D341Med (cell line): Measurements from ENCODE around the gene B4GALT1.
"Not testable (repeated sequence)": the region's sequence is repeated elsewhere in the genome, so short reads cannot be mapped to it uniquely, and the experiment has no call there.

Source experiments
- DNase-seq: peaks from one replicate; pipeline ENCODE4 v3.0.0; 2012; ENCODE audit warnings: low spot score

The B4GALT1 gene

GRCh38 chr9:33184963-33185362 is 17.8 kb upstream of the B4GALT1 start:
- no peak for DNase-seq

GRCh38 chr9:33182519-33182918 is 15.4 kb upstream of the B4GALT1 start:
- DNase-seq = no peak

GRCh38 chr9:33180526-33181184 is 13.5 kb upstream of the B4GALT1 start:
- no peak for DNase-seq

DNA sequence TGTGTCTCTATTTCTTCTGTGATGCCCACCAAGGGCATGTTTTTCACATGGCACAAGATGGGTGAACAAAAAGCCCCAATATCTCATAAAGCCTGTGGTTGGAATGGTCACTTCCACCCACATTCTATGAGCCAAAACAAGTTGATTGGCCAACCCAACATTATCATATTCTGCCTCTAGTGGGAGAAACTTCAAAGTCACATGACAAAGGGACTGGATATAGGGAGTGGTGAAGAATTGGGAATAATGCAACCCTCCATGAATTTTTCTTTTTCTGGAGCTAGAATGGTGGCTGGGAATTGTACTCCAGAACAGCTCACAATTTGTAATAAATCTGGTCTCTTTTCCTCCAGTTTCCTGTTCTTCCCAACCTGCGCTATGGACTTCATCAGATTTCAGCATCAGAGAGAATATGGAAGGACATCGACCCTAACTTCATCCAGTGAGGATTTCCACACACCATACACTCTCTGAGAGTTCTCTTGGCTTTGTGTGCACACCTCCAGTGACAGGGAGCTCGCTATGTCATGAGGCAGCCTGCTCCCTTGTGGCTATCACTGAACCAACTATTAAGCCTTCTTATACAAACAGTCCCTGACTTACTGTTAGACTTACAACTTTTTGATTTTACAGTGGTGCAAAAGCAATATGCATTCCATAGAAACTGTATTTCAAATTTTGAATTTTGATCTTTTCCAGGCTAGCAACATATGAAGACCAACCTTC is 12.0 kb upstream of the B4GALT1 start:
- DNase-seq = no peak

GRCh38 chr9:33177639-33178038 is 10.5 kb upstream of the B4GALT1 start:
- no peak for DNase-seq

GRCh38 chr9:33177086-33177485 is 9.9 kb upstream of the B4GALT1 start:
- no peak for DNase-seq

DNA sequence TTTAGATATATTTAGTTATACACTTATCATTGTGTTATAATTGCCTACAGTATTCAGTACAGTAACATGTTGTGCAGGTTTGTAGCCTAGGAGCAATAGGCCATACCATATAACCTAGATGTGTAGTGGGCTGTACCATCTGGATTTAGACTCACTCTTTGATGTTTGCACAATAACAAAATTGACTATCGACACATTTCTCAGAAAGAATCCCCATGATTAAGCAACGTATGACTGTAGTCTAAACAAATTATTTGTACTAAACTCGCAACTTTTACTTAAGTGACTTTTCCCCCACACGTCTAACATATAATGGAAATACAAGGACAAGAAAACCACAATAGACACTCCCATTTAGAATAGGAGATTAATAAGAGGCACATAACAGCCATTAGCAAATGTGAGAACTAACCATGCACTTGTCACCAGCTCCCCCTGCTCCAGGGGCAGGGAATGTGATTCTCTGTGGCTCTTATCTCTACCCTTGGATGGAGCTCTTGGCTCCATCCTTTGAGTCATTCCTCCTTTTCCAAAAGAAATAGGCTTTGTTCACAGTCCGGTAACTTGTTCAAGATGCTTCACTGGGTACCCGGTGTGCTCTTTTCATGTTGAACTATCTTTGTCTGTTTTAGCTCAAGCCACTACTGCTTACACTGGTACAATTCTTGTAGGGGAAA is 8.7 kb upstream of the B4GALT1 start:
- DNase-seq = no peak

GRCh38 chr9:33172256-33173238 is 5.4 kb upstream of the B4GALT1 start:
- DNase-seq = no peak

DNA sequence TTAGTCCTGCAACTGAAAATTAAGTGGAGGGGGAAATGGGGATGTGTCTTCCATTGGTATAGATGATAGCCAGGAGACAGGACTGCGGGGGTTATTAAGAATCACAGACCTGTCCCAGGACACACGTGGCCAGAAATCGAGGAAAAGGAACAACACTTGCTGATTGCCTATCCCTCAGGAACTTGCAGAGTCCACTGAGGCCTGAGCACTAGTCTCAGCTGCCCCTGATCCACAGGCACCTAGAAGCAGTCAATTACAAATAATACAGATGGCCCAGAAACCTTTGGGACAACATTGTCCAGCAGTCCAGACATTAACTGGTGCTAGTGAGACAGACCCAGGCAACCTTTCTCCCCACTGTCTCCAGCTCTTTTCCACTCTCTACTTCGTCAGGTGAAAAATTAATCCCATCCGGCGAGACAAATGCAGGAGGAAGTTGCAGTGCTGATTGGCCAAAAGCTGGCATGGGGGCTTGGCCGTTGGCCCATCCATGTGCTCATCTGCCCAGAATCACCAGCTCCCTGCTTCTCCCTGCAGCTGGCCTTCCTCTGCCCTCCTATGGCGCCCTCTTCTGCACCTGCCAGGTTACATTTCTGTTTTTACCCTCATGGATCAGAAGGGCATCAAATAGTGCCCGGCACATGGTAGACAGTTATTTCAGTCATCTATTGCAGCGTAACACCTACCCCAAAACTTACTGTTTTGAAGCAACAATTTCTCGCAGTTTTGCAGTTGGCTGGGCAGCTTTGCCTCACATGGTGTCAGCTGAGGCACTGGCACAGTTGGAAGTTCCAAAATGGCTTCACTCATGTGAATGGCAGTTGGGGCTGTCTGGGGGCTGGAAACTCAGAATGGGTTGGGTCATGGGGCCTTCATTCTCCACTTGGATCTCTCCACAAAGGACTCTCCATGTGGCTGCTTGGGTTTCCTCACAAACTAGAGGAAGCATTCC is 3.6 kb upstream of the B4GALT1 start:
- DNase-seq = peak; percentile 79

DNA sequence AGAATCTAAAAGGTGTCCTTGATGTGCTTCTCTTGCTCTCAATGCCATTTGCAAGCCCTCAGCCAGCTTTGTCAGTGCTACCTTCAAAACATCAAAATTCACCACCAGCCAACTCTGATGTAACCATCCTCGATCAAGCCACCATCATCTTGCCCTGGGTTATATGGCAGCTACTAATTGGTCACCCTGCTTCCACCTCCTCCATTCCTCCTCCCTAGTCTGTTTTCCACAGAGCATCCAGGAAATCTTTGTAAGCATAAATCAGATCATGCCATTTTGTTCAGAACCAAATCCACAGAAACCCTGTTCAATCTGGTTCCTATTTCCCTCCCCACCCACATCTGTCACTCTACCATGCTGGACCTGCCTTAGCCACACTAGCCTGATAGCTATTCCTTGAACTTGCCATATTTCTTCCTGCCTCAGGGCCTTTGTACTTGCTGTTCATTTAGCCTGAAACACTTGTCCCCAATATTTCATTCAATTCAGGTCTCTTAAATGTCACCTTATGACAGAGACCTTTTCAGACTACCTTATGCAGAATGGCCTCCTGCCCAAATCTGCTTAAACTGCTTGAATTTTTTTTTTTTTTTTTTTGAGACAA is 1.9 kb upstream of the B4GALT1 start:
- DNase-seq = no peak

GRCh38 chr9:33167972-33168461 is 881 bp upstream of the B4GALT1 start:
- DNase-seq = no peak

DNA sequence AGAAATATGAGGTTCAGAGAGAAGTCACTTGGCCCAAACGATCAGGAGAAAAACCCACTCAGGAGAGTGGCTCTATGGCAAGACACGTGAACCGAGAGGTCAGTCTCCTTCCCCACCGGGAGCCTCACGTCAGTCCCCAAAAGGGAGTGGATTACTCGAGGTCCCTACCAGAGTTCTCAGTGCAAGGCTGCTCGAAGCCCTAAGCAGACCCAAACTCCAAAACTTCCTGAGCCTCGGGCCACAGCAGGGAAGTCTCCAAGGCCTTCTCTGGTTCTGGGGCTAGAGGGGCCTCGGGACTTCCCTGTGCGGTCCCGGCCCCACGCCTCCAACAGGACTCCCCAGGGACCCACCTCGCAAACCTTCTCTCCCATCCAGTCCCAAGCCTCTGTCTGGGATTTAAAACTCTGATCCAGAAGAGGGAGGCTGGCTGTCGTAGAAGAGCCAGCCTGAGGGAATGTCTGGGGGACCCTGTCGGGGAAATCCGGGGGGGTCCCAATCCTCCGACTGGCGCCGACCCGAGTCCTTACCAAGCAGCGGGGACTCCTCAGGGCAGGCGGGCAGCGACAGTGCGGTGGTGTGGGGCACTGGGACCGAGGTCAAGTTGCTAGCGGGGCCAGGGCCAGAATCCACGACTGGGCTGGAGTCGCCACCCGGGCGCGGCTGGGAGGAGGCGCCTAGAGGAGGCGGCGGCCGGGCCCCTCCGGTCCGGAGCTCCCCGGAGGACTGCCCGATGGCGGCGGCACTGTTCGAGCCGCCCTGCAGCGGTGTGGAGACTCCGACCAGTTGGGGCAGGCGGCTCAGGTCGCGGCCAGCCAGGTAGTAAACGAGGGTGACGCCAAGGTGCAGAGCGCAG is 679 bp downstream of the B4GALT1 start:
- DNase-seq = no peak

DNA sequence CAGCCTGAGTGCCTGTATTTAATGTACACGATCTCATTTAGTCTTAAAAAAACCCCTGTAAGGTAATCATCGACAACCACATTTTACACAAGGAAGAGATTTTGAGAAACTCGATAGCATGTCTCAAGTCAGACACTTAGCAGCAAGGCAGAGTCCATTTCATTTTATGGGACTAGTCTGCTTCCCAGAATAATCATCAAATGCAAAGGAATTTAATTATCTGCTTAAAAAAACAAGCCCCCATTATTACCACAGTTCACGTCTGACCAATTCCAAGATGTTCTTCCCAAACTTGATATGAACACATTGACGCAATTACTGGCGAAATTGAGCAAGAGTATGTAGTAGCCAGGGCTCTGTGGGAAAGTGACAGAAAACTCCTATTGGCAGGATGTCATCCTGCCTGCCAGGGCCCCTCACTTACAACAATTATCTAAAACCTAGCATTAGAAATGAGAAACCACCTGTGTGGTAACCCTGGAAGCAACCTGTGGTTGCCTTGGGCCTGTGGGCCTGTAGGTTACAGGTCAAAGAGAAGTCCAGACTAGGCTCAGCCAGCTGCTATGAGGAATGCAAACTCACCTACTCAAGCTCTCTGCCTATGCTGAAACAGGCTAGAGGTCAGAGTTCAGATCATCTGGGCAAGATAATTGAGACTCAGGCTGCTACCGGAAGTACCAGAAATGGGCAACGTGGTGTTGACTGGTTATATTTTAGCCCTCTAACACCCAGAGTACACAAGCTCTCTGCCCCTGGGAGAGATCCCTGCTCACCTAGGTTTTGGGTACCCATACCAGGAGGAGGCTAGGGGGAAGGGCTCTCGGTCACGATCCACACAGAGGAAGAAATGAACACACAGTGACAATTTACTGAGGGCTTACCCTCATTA is 1.6 kb downstream of the B4GALT1 start:
- no peak for DNase-seq

GRCh38 chr9:33164921-33165262 is 2.2 kb downstream of the B4GALT1 start:
- DNase-seq = not testable (repeated sequence)

DNA sequence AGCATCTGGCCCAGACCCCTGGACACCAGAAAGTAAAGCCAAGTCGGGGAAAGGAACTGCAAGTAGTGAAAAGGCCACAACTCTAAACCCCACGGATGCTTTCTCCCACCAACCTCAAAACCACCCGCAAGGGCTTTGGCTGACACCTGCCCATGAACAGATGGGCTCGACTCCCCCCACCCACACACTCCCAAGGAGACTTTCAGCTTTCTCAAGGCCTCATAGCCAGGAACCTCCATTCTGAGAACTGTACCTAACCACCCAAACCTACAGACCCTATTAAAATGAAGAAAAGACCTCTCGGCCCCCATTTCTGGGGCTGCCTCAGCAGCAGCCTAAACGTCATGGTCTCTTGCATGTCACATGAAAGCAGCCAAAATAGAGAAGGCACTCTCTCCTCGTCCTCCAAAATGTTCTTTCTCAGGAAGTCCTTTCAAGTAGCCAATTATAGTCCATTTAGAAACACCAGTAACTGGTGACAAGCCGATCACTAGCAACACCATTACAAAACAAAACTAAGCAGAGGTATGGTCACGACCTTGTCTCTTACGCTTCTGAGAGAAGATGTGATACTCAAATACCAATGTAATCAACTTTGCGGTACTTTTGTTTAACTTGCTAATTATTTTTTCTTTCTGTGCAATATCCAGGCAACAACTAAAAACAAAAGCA is 2.9 kb downstream of the B4GALT1 start:
- no peak for DNase-seq

- no peak for DNase-seq
Observed at GRCh38 chr9:33163433-33164137, 3.6 kb downstream of the B4GALT1 start.

DNA sequence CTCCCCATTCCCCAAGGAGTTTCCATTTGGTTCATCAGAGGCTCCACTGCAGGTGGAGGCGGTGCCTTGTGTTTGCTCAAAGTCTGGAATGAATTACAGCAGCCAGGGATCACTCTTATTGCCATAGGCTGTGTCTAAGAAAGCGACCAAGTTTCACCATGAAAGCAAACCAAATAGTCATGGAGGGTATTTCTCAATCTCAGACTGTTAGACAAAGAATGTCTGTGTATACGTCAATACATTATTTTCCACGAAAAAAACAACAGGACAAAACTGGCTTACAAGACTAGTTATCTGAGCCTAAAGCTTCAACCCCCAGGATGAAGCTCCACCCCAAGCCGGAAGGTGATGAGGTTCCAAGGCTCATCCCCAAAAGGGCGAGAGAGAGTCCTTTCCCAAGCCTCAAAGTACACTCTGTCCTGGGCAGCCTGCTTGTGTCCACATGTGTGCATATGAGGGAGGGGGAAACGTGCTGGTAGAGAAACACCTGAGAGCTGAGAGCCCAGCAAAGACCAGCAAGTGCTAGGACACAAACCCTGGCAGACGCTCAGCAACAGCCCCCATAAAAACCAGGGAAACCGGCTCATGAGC is 4.3 kb downstream of the B4GALT1 start:
- no peak for DNase-seq
